Muscle layer of duodenum (tissue), 2 donors: Measurements from ENCODE around the gene NAGPA.

Experiments used
- H3K27ac ChIP-seq: one replicate; pipeline ENCODE4 v1.7.0; 2013; ENCODE audit warnings: mild to moderate bottlenecking, low read length
- H3K27me3 ChIP-seq: one replicate; pipeline ENCODE4 v1.7.0; 2013; ENCODE audit warnings: low read depth, mild to moderate bottlenecking, control low read depth, low read length
- H3K36me3 ChIP-seq, 2 donors: one replicate each; pipeline ENCODE4 v1.7.0; 2013; ENCODE audit warnings: low read length in 2 of 2, control low read depth in 1 of 2, mild to moderate bottlenecking in 1 of 2; ENCODE audit not compliant: insufficient read depth in 2 of 2, control insufficient read depth in 1 of 2
- H3K4me1 ChIP-seq, 2 donors: one replicate each; pipeline ENCODE4 v1.7.0; 2013; ENCODE audit warnings: low read length in 2 of 2, mild to moderate bottlenecking in 2 of 2, control low read depth in 1 of 2, moderate library complexity in 1 of 2; ENCODE audit not compliant: insufficient read depth in 2 of 2, control insufficient read depth in 1 of 2
- H3K4me3 ChIP-seq, 2 donors: one replicate each; pipeline ENCODE4 v1.7.0; 2013; ENCODE audit warnings: low read length in 2 of 2, low read depth in 1 of 2, mild to moderate bottlenecking in 1 of 2
- H3K9me3 ChIP-seq, 2 donors: one replicate each; pipeline ENCODE4 v1.7.0; 2013; ENCODE audit warnings: low read length in 2 of 2, control low read depth in 1 of 2, mild to moderate bottlenecking in 1 of 2; ENCODE audit not compliant: control insufficient read depth in 1 of 2
- donor health status: healthy.

Gene NAGPA

DNA sequence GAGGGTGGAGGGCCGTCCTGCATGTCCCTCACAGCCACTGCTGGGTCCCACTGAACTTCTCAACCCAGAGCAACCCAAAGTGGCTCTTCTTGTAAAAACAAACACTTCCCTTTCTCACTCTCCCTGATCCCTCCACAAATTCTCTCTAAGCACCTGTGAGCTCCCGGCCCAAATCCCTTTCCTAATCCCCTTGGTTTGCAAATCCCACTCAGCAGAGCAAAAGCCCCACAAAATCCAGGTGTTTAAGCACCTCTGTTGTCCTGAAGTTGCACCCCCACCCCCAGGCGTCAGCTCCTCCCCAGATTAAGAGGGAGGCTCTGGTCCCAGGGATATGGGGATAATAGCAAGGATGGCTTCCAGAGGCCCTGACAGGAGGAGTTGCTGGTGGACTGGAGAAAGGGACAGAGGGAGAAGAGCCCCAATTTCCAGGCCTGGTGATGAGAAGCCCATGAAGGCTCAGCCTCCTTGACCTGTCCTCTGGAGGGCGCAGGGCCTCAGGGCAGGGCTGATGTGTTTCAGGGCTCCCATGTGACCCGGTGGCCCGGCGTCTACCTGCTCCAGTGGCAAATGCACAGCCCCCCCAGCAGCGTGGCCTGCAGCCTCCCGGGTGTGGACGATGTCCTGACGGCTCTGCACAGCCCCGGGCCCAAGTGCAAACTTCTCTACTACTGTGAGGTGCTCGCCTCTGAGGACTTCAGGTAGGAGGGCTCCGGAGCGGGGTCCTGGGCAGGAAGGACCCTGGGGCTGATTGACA, 23.0 kb downstream of the NAGPA start:
- no peak overlapping the region for H3K4me3 ChIP-seq
- H3K4me1 ChIP-seq = no peaks in the 10 kb centered on the region
- no peaks in the 10 kb centered on the region for H3K9me3 ChIP-seq
- H3K27me3 ChIP-seq = no peaks in the 10 kb centered on the region
- no peaks in the 10 kb centered on the region for H3K36me3 ChIP-seq
- no peak overlapping the region for H3K27ac ChIP-seq

DNA sequence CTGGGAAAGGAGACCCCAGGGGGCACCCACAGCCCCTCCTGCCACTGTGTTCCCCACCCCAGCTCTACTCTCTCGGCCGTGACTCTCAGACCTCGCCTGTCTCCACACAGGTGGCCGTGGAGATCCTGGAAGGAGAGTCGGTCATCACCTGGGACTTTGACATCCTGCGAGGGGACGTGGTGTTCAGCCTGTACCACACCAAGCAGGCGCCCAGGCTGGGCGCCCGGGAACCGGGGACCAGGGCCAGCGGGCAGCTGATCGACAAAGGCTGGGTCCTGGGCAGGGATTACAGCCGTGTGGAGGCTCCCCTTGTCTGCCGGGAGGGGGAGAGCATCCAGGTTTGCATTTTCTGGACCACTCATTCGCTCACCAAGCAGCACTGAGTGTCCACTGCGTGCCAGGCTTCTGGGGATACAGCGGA, 25.4 kb downstream of the NAGPA start:
- no peak overlapping the region for H3K27ac ChIP-seq
- H3K27me3 ChIP-seq = no peaks in the 10 kb centered on the region
- no peaks in the 10 kb centered on the region for H3K4me1 ChIP-seq
- H3K4me3 ChIP-seq = no peak overlapping the region
- no peaks in the 10 kb centered on the region for H3K9me3 ChIP-seq
- no peaks in the 10 kb centered on the region for H3K36me3 ChIP-seq

GRCh38 chr16:5007256-5007655, 26.5 kb downstream of the NAGPA start:
- no peaks in the 10 kb centered on the region for H3K9me3 ChIP-seq

GRCh38 chr16:5006348-5007193, 27.2 kb downstream of the NAGPA start:
- Histone ChIP-seq H3K27me3 (no peaks in the 10 kb centered on the region), H3K27ac (no peak overlapping the region), H3K4me3 (no peak overlapping the region)

More at GRCh38 chr16:5007256-5007655, 26.5 kb downstream of the NAGPA start:
- Histone ChIP-seq H3K27me3 (no peaks in the 10 kb centered on the region), H3K4me1 (no peaks in the 10 kb centered on the region), H3K4me3 (no peak overlapping the region), H3K36me3 (no peaks in the 10 kb centered on the region), H3K27ac (no peak overlapping the region)

GRCh38 chr16:5005916-5006315, 27.8 kb downstream of the NAGPA start:
- Histone ChIP-seq H3K4me3 (no peak overlapping the region), H3K4me1 (no peaks in the 10 kb centered on the region), H3K27ac (no peak overlapping the region), H3K27me3 (no peaks in the 10 kb centered on the region), H3K36me3 (no peaks in the 10 kb centered on the region), H3K9me3 (no peaks in the 10 kb centered on the region)

More at GRCh38 chr16:5006348-5007193, 27.2 kb downstream of the NAGPA start:
- H3K9me3 ChIP-seq = no peaks in the 10 kb centered on the region
- H3K36me3 ChIP-seq = no peaks in the 10 kb centered on the region
- H3K4me1 ChIP-seq = no peaks in the 10 kb centered on the region

GRCh38 chr16:5004311-5004710, 29.4 kb downstream of the NAGPA start:
- H3K27me3 ChIP-seq = no peaks in the 10 kb centered on the region
- H3K27ac ChIP-seq = no peak overlapping the region
- no peaks in the 10 kb centered on the region for H3K9me3 ChIP-seq
- no peaks in the 10 kb centered on the region for H3K36me3 ChIP-seq
- no peak overlapping the region for H3K4me3 ChIP-seq
- no peaks in the 10 kb centered on the region for H3K4me1 ChIP-seq

DNA sequence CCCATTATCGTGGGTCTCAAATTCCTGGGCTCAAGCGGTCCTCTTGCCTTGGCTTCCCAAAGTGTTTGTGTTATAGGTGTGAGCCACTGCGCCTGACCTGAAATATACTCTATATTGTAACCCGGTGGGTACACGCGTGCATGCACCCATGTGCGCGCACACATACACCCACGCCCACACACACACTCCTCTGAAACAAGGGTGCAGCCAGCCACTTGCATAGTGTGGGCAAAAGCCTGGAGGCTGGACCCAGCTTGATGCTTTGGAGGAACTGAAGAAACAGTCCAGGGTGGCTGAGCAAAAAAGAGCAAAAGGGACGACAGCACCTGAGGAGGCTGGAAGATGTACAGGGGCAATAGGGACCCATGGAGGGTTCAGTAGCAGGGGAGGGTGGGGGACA, 29.9 kb downstream of the NAGPA start:
- H3K27ac ChIP-seq = no peak overlapping the region
- H3K4me3 ChIP-seq = no peak overlapping the region
- H3K4me1 ChIP-seq = no peaks in the 10 kb centered on the region
- no peaks in the 10 kb centered on the region for H3K27me3 ChIP-seq
- no peaks in the 10 kb centered on the region for H3K36me3 ChIP-seq
- no peaks in the 10 kb centered on the region for H3K9me3 ChIP-seq

- H3K9me3 ChIP-seq = no peaks in the 10 kb centered on the region
- H3K4me1 ChIP-seq = no peaks in the 10 kb centered on the region
- no peak overlapping the region for H3K4me3 ChIP-seq
- H3K27me3 ChIP-seq = no peaks in the 10 kb centered on the region
- H3K36me3 ChIP-seq = no peaks in the 10 kb centered on the region
- no peak overlapping the region for H3K27ac ChIP-seq
Observed at GRCh38 chr16:5003211-5003610, 30.5 kb downstream of the NAGPA start.

DNA sequence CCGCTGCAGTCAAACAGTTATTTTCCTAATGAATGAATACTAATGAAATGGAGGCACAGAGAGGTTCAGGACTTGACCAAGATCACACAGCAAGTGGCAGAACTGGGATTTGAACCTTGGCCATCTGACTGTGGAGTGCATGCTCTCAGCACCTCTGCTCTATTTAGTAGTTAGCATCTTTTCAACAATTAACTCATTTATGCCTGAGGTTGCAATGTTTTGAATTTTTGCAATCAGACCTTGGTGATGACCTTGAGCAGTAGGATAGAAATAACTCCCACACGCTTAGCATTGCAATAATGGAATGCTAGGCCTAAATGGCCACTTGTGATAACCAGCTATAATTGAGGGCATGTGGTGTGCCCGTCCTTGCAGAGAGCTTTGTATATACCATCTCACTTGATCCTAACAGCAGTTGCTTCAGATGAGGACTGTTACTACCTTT, 31.0 kb downstream of the NAGPA start:
- no peaks in the 10 kb centered on the region for H3K9me3 ChIP-seq
- no peak overlapping the region for H3K27ac ChIP-seq
- H3K4me3 ChIP-seq = no peak overlapping the region

DNA sequence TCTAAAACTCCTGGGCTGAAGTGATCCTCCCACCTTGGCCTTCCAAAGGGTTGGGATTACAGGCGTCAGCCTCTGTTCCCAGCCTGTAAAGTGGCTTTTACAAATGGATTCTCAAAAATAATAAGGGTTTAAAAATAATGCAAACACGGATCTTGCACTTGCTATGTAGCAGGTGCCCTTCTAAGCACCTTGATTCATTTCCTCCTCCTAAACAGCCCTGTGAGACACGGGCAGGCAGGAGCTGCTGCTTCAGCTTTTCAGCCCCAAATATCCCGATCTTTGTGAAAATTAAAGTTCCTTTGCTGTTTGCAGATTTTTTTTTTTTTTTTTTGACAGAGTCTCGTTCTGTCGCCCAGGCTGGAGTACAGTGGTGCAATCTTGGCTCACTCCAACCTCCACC, 31.7 kb downstream of the NAGPA start:
- no peak overlapping the region for H3K27ac ChIP-seq
- no peaks in the 10 kb centered on the region for H3K4me1 ChIP-seq
- no peaks in the 10 kb centered on the region for H3K27me3 ChIP-seq
- no peaks in the 10 kb centered on the region for H3K36me3 ChIP-seq
- no peaks in the 10 kb centered on the region for H3K9me3 ChIP-seq
- no peak overlapping the region for H3K4me3 ChIP-seq

More for the DNA sequence above, 31.0 kb downstream of the NAGPA start:
- no peaks in the 10 kb centered on the region for H3K27me3 ChIP-seq
- no peaks in the 10 kb centered on the region for H3K4me1 ChIP-seq
- H3K36me3 ChIP-seq = no peaks in the 10 kb centered on the region

- Histone ChIP-seq H3K4me3 (no peak overlapping the region), H3K27me3 (no peaks in the 10 kb centered on the region), H3K27ac (no peak overlapping the region), H3K36me3 (no peaks in the 10 kb centered on the region), H3K9me3 (no peaks in the 10 kb centered on the region), H3K4me1 (no peaks in the 10 kb centered on the region)
Observed at GRCh38 chr16:5001571-5001970, 32.2 kb downstream of the NAGPA start.
